K562 (cell line): ENCODE measurements around the gene IFITM2. TPM values are rescaled to one million over a fixed set of nuclear protein-coding genes. Genes with fewer than 3 reads are reported as not detected.
A peak's percentile ranks its signal among the peaks of the same experiment; 100 is the strongest.

Experiments
- ELF1 ChIP-seq: fragments of 200-800 bp; sonication (Bioruptor generic); IDR thresholded peaks from 2 replicates; pipeline ENCODE4 v1.6.1; 2016; ENCODE audit warnings: missing genetic modification characterization, missing compliant biosample characterization
- ERF ChIP-seq: fragments of 450-650 bp; formaldehyde crosslinking; IDR thresholded peaks from 2 replicates; pipeline ENCODE4 v1.4.0; 2020; ENCODE audit warnings: mild to moderate bottlenecking, mixed read lengths
- HEY1 ChIP-seq: fragments of 250-450 bp; sonication (Bioruptor Pico); IDR thresholded peaks from 2 replicates; pipeline ENCODE4 v1.5.0; 2020; ENCODE audit warnings: mild to moderate bottlenecking, moderate library complexity, borderline replicate concordance
- HMGN3 ChIP-seq: IDR thresholded peaks from 2 replicates; pipeline ENCODE4 v1.6.1; 2011; ENCODE audit warnings: borderline replicate concordance, low read depth, mild to moderate bottlenecking, mixed read lengths, low read length; ENCODE audit not compliant: insufficient read length; ENCODE audit errors: extremely low read depth
- NUFIP1 ChIP-seq: fragments of 450-650 bp; IDR thresholded peaks from 2 replicates; pipeline ENCODE4 v1.6.1; 2018; ENCODE audit not compliant: partially characterized antibody
- SPI1 ChIP-seq: IDR thresholded peaks from 2 replicates; pipeline ENCODE4 v1.6.1; 2011; ENCODE audit warnings: low read depth, low read length, control low read depth, borderline replicate concordance
- TCF3 ChIP-seq: sonication (generic); formaldehyde crosslinking; IDR thresholded peaks from 2 replicates; pipeline ENCODE4 v1.4.0; 2020; ENCODE audit warnings: mild to moderate bottlenecking, missing genetic modification reagents
- ZBTB7A ChIP-seq: IDR thresholded peaks from 2 replicates; pipeline ENCODE4 v1.6.1; 2011; ENCODE audit warnings: low read depth, mild to moderate bottlenecking, low read length, moderate library complexity, borderline replicate concordance; ENCODE audit not compliant: control insufficient read depth
- ZNF134 ChIP-seq: fragments of 250-450 bp; sonication (Bioruptor Pico); conservative IDR thresholded peaks from 2 replicates; pipeline ENCODE4 v1.4.0; 2020
- ZNF165 ChIP-seq: fragments of 250-450 bp; sonication (Bioruptor Pico); IDR thresholded peaks from 2 replicates; pipeline ENCODE4 v1.4.0; 2020; ENCODE audit warnings: borderline replicate concordance
- ZNF384 ChIP-seq: IDR thresholded peaks from 2 replicates; pipeline ENCODE4 v1.6.1; 2012; ENCODE audit warnings: low read depth, low read length, improper control_type of control experiment
- polyA plus RNA-seq, 8 experiments: library from polyadenylated mRNA; depleted of rRNA in 4 of 8; stranded (reverse) in 5 of 8; unstranded in 3 of 8; fragments of >200 nt; fragmentation: Nextera tagmentation in 2 of 8; fragmentation: Illumina TruSeq in 1 of 8; extraction: Ambion mirVana in 2 of 8; extraction: Trizol in 1 of 8; gene quantifications; 2 replicates each; pipeline versions ENCODE4 v1.2.1 to v1.2.3, GENCODE V29; 2011 to 2014; ENCODE audit warnings: inconsistent platforms in 1 of 8, missing spikeins in 1 of 8
- total RNA-seq, 7 experiments: library from RNA; depleted of rRNA in 6 of 7; stranded (reverse); fragments of >200 nt in 6 of 7; fragmentation: Illumina TruSeq in 2 of 7; extraction: Trizol in 2 of 7; gene quantifications; 2 replicates each; pipeline versions ENCODE4 v1.2.1 to v1.2.3, GENCODE V29; 2011 to 2021; ENCODE audit warnings: low replicate concordance in 1 of 7
- TF ChIP-seq, protein P1 (sequence below): fragments of 450-650 bp; conservative IDR thresholded peaks from 2 replicates; pipeline ENCODE4 v1.6.1; 2016; ENCODE audit warnings: missing genetic modification characterization, low read depth, mild to moderate bottlenecking, missing compliant biosample characterization, moderate library complexity
- TF ChIP-seq, protein P2 (sequence below), 3 experiments: fragments of 200-800 bp in 1 of 3; sonication (Bioruptor generic) in 1 of 3; sonication (generic) in 1 of 3; formaldehyde crosslinking in 1 of 3; IDR thresholded peaks; 2 replicates each; pipeline versions ENCODE4 v1.6.1 to v1.8.0; 2016 to 2022; ENCODE audit warnings: mild to moderate bottlenecking in 2 of 3, missing compliant biosample characterization in 2 of 3, missing genetic modification characterization in 2 of 3, missing genetic modification reagents in 1 of 3
- TF ChIP-seq, protein P3 (sequence below): sonication (generic); formaldehyde crosslinking; IDR thresholded peaks from 2 replicates; pipeline ENCODE4 v1.5.0; 2020; ENCODE audit warnings: missing genetic modification reagents

The IFITM2 gene
- total and polyA plus RNA-seq, 9 of the 15 experiments (the other 6 are each of a cell fraction or from before 2014, with no cell fraction given) = 52.8 to 4,872 (median 356) TPM

DNA sequence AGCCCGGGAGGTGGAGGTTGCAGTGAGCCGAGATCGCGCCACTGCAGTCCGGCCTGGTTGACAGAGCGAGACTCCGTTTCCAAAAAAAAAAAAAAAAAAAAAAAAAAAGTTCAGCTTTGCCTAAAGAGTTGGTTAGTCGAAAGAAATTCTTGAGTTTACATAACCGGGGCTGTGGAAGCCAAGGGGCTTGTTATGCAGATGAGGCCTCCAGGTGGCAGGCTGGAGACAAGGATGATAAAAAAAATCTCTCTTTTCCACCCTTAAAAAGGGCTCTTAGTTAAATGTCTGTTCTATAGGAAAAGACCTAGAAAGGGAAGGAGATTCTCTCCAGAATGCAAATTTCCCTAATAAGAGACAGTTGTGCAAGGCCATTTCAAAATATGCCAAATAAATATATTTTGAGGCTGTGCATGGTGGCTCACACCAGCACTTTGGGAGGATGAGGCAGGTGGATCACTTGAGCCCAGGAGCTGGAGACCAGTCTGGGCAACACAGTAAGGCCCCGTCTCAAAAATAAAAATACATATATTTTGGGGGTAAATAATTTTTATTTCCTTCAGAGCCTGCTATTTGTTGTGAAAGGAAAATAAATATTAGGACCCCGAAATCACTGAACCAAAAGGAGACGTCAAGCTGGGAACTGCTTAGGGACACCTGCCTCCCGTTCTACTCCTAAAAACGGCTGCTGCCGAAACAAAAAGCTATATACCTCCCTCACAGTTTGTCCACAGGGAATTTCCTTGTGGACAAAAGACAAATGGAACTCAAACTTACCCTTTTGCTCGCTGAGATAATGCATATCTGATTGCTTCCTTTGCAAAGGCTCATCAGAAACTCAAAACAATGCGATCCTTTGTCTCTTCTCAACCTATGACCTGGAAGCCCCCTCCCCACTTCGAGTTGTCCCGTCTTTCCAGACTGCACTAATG lies 2.4 kb upstream of the IFITM2 start (continued):
- no peak for TF ChIP-seq HMGN3
- TF ChIP-seq NUFIP1 = no peak
- TF ChIP-seq, protein P1, sequence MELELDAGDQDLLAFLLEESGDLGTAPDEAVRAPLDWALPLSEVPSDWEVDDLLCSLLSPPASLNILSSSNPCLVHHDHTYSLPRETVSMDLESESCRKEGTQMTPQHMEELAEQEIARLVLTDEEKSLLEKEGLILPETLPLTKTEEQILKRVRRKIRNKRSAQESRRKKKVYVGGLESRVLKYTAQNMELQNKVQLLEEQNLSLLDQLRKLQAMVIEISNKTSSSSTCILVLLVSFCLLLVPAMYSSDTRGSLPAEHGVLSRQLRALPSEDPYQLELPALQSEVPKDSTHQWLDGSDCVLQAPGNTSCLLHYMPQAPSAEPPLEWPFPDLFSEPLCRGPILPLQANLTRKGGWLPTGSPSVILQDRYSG (tag) = no peak
- TF ChIP-seq HEY1 = no peak
- 0 out of 2 replicates have a peak, but pooled peaks have one; percentile 30 for TF ChIP-seq ZBTB7A
- TF ChIP-seq ERF (CRISPR knock-in tag) = no peak
- TF ChIP-seq, protein P2, sequence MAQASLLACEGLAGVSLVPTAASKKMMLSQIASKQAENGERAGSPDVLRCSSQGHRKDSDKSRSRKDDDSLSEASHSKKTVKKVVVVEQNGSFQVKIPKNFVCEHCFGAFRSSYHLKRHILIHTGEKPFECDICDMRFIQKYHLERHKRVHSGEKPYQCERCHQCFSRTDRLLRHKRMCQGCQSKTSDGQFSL (CRISPR knock-in tag; IDR thresholded peaks at IDR 0.05) = no peak
- TF ChIP-seq, protein P2 (tag; IDR thresholded peaks at IDR 0.05) = no peak
- no peak for TF ChIP-seq ZNF134 (CRISPR knock-in tag)
- no peak for TF ChIP-seq ELF1 (tag)
- no peak for TF ChIP-seq SPI1
- TF ChIP-seq ZNF165 (CRISPR knock-in tag) = no peak
- no peak for TF ChIP-seq TCF3 (CRISPR knock-in tag)
- TF ChIP-seq ZNF384 = peak; percentile 93
- TF ChIP-seq, protein P3, sequence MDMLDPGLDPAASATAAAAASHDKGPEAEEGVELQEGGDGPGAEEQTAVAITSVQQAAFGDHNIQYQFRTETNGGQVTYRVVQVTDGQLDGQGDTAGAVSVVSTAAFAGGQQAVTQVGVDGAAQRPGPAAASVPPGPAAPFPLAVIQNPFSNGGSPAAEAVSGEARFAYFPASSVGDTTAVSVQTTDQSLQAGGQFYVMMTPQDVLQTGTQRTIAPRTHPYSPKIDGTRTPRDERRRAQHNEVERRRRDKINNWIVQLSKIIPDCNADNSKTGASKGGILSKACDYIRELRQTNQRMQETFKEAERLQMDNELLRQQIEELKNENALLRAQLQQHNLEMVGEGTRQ (CRISPR knock-in tag) = no peak
